ENCODE measurements around the gene AK1.
"Not testable (repeated sequence)": the region's sequence is repeated elsewhere in the genome, so short reads cannot be mapped to it uniquely, and the experiment has no call there.

AK1 gene

DNA sequence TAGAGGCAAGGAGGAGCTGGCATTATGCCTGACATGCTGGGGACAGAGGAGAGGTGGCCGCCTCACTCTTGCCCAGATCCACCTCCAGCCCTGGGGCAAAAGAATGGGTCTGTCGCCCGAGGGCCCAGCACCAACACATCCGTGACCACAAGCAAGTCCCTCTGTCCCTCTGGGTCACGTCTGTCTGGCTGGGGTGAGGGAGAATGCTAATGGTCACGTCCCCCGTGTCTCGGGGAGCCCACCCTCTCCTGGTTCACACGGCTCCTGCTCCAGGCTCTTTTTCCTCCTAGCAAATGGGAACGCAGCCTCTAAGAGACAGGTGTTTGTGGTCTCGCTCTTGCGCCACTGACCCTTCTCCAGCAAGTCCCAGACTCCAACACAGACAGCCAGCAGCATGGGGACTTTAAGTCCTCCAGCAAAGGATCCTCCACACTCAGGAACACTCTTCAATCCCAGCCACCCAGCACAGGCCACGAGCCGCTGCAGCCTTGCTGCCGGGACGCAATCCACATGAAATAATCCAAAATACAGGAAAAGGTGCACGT is 27.1 kb downstream of the AK1 start:
- H3K4me3 ChIP-seq (ENCODE audit: control insufficient read depth, low read depth, low read length) = no peak overlapping the region
- TF ChIP-seq, protein P1, sequence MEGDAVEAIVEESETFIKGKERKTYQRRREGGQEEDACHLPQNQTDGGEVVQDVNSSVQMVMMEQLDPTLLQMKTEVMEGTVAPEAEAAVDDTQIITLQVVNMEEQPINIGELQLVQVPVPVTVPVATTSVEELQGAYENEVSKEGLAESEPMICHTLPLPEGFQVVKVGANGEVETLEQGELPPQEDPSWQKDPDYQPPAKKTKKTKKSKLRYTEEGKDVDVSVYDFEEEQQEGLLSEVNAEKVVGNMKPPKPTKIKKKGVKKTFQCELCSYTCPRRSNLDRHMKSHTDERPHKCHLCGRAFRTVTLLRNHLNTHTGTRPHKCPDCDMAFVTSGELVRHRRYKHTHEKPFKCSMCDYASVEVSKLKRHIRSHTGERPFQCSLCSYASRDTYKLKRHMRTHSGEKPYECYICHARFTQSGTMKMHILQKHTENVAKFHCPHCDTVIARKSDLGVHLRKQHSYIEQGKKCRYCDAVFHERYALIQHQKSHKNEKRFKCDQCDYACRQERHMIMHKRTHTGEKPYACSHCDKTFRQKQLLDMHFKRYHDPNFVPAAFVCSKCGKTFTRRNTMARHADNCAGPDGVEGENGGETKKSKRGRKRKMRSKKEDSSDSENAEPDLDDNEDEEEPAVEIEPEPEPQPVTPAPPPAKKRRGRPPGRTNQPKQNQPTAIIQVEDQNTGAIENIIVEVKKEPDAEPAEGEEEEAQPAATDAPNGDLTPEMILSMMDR (conservative IDR thresholded peaks at IDR 0.05; ENCODE audit: control insufficient read depth, insufficient read depth, low read depth, low read length) = no peak
- no peak for DNase-seq (ENCODE audit: low read depth)

GRCh38 chr9:127848756-127849504 is 28.5 kb downstream of the AK1 start:
- TF ChIP-seq, protein P1 (conservative IDR thresholded peaks at IDR 0.05; ENCODE audit: control insufficient read depth, insufficient read depth, low read depth, low read length) = no peak
- H3K4me3 ChIP-seq (ENCODE audit: control insufficient read depth, low read depth, low read length) = no peak overlapping the region
- DNase-seq (ENCODE audit: low read depth) = no peak

DNA sequence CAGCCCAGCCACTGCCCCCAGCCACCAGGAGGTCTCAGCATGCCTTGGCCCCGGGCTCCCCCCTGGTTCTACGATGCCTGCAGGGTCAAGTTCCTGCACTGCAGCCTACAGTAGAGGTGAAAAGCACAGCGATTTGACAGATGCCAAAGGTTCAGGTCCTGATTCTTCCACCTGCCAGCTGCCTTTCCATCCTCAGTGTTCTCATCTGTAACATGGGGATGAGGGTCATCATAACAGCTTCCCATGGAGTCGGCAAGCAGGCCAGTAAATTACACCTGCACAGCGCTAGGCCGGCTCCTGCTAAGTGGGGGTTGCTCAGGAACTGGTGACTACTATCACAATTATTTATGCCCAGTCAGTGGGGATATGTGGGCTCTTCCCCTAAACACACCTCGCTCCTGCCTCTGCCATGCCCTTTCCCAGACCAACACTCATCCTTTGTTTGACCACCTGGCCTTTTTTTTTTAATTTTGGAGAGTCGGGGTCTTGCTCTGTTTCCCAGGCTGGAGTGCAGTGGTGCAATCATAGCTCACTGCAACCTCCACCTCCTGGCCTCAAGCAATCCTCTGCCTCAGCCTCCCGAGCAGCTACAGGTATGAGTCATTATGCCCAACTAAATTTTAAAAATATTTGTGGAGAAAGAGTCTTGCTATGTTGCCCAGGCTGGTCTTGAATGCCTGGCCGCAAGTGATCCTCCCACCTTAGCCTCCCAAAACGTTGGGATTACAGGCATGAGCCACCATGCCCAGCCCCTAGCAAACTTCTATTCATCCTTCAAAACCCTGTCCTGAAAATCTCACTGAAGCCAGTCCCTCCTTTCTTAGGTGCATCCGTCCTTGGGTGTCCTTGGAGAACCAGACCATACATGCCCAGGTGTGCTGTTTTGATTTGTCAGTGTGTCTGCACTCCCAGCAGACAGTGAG is 29.4 kb downstream of the AK1 start:
- TF ChIP-seq, protein P1 (conservative IDR thresholded peaks at IDR 0.05; ENCODE audit: control insufficient read depth, insufficient read depth, low read depth, low read length) = no peak
- no peak for DNase-seq (ENCODE audit: low read depth)
- H3K4me3 ChIP-seq (ENCODE audit: control insufficient read depth, low read depth, low read length) = no peak overlapping the region

- peak; percentile 26 for DNase-seq (ENCODE audit: low read depth)
Observed at GRCh38 chr9:127847178-127847510, 30.3 kb downstream of the AK1 start.

GRCh38 chr9:127846443-127847177 is 30.9 kb downstream of the AK1 start:
- DNase-seq (ENCODE audit: low read depth) = no peak
- TF ChIP-seq, protein P1 (conservative IDR thresholded peaks at IDR 0.05; ENCODE audit: control insufficient read depth, insufficient read depth, low read depth, low read length) = no peak
- no peak overlapping the region for H3K4me3 ChIP-seq (ENCODE audit: control insufficient read depth, low read depth, low read length)

More at GRCh38 chr9:127847178-127847510, 30.3 kb downstream of the AK1 start:
- TF ChIP-seq, protein P1 (conservative IDR thresholded peaks at IDR 0.05; ENCODE audit: control insufficient read depth, insufficient read depth, low read depth, low read length) = no peak
- H3K4me3 ChIP-seq (ENCODE audit: control insufficient read depth, low read depth, low read length) = no peak overlapping the region

DNA sequence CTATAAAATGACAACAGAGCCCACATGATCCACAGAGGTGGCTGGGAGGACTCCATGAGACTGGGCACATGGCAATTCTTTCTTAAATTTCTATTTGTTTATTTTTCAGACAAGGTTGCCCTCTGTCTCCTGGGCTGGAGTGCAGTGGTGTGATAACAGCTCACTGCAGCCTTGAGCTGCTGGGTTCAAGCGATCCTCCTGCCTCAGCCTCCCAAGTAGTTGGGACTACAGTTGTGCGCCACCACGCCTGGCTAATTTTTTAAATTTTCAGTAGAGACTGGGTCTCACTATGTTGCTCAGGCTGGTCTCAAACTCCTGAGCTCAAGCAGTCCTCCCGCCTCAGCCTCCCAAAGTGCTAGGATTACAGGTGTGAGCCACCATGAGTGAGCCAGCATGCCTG is 31.9 kb downstream of the AK1 start:
- not testable (repeated sequence) for H3K4me3 ChIP-seq (ENCODE audit: control insufficient read depth, low read depth, low read length); DNase-seq (ENCODE audit: low read depth)
